H9 (cell line): ENCODE data around the gene SP3. TPM values are rescaled to one million over a fixed set of nuclear protein-coding genes. Genes with fewer than 3 reads are reported as not detected.

ENCODE experiments used
- DNase-seq: peaks from one replicate; pipeline ENCODE4 v3.0.0-alpha.2; 2017
- H2AFZ ChIP-seq: one replicate; pipeline ENCODE4 v1.6.1; 2013; ENCODE audit warnings: mild to moderate bottlenecking, low read length, control low read depth, moderate library complexity
- H2AK5ac ChIP-seq: 2 replicates; pipeline ENCODE4 v1.6.1; 2013; ENCODE audit warnings: low read length, control low read depth, mixed read lengths; ENCODE audit not compliant: insufficient read length
- H2BK120ac ChIP-seq: one replicate; pipeline ENCODE4 v1.6.1; 2013; ENCODE audit warnings: low read depth, mild to moderate bottlenecking, low read length, control low read depth, inconsistent platforms; ENCODE audit not compliant: poor library complexity, severe bottlenecking
- H2BK12ac ChIP-seq: 2 replicates; pipeline ENCODE4 v1.6.1; 2013; ENCODE audit warnings: low read length, control low read depth, mixed read lengths, low read depth; ENCODE audit not compliant: insufficient read length
- H2BK15ac ChIP-seq: 2 replicates; pipeline ENCODE4 v1.6.1; 2013; ENCODE audit warnings: low read depth, low read length, control low read depth
- H2BK20ac ChIP-seq: one replicate; pipeline ENCODE4 v1.6.1; 2013; ENCODE audit warnings: low read depth, mild to moderate bottlenecking, low read length, control low read depth, inconsistent platforms; ENCODE audit not compliant: poor library complexity, severe bottlenecking
- H2BK5ac ChIP-seq: 2 replicates; pipeline ENCODE4 v1.6.1; 2013; ENCODE audit warnings: low read length, control low read depth, mixed read lengths; ENCODE audit not compliant: insufficient read length
- H3K14ac ChIP-seq: 2 replicates; pipeline ENCODE4 v1.6.1; 2013; ENCODE audit warnings: low read length, control low read depth; ENCODE audit not compliant: insufficient read depth
- H3K18ac ChIP-seq: 2 replicates; pipeline ENCODE4 v1.6.1; 2013; ENCODE audit warnings: low read depth, mild to moderate bottlenecking, mixed read lengths, low read length, control low read depth; ENCODE audit not compliant: insufficient read length
- H3K23ac ChIP-seq: 2 replicates; pipeline ENCODE4 v1.6.1; 2013; ENCODE audit warnings: low read length, control low read depth, mixed read lengths, low read depth; ENCODE audit not compliant: insufficient read length
- H3K23me2 ChIP-seq: 2 replicates; pipeline ENCODE4 v1.6.1; 2013; ENCODE audit warnings: low read depth, mild to moderate bottlenecking, mixed read lengths, low read length, control low read depth; ENCODE audit not compliant: insufficient read length, poor library complexity, severe bottlenecking
- H3K27ac ChIP-seq: 2 replicates; pipeline ENCODE4 v1.5.1; 2013; ENCODE audit warnings: low read length, control low read depth, mixed read lengths, low read depth; ENCODE audit not compliant: insufficient read length
- H3K27me3 ChIP-seq: 2 replicates; pipeline ENCODE4 v1.6.1; 2013; ENCODE audit warnings: low read length, control low read depth, inconsistent platforms; ENCODE audit not compliant: insufficient read depth
- H3K4ac ChIP-seq: 2 replicates; pipeline ENCODE4 v1.6.1; 2013; ENCODE audit warnings: low read depth, mild to moderate bottlenecking, control low read depth, inconsistent platforms, low read length, moderate library complexity
- H3K4me1 ChIP-seq: 2 replicates; pipeline ENCODE4 v1.6.1; 2013; ENCODE audit warnings: low read length, control low read depth, inconsistent platforms; ENCODE audit not compliant: insufficient read depth
- H3K4me2 ChIP-seq: 2 replicates; pipeline ENCODE4 v1.6.1; 2013; ENCODE audit warnings: low read length, control low read depth, mixed read lengths; ENCODE audit not compliant: insufficient read length, insufficient read depth
- H3K56ac ChIP-seq: 2 replicates; pipeline ENCODE4 v1.6.1; 2013; ENCODE audit warnings: low read depth, mild to moderate bottlenecking, mixed read lengths, low read length, control low read depth; ENCODE audit not compliant: insufficient read length
- H3K79me1 ChIP-seq: 2 replicates; pipeline ENCODE4 v1.6.1; 2013; ENCODE audit warnings: low read depth, mild to moderate bottlenecking, moderate library complexity, low read length, control low read depth, inconsistent platforms; ENCODE audit not compliant: insufficient read depth, poor library complexity, severe bottlenecking
- H3K79me2 ChIP-seq: 2 replicates; pipeline ENCODE4 v1.6.1; 2013; ENCODE audit warnings: low read length, control low read depth, inconsistent platforms; ENCODE audit not compliant: insufficient read depth
- H3K9ac ChIP-seq: 2 replicates; pipeline ENCODE4 v1.6.1; 2013; ENCODE audit warnings: low read length, control low read depth, mixed read lengths; ENCODE audit not compliant: insufficient read length; ENCODE audit errors: extremely low read depth
- H3K9me3 ChIP-seq: one replicate; pipeline ENCODE4 v1.6.1; 2013; ENCODE audit warnings: low read depth, low read length, inconsistent platforms; ENCODE audit not compliant: control insufficient read depth
- H3T11ph ChIP-seq: one replicate; pipeline ENCODE4 v1.6.1; 2013; ENCODE audit warnings: mild to moderate bottlenecking, low read length, control low read depth, inconsistent platforms
- H4K20me1 ChIP-seq: one replicate; pipeline ENCODE4 v1.6.1; 2013; ENCODE audit not compliant: control insufficient read depth, insufficient read length, insufficient read depth
- H4K5ac ChIP-seq: 2 replicates; pipeline ENCODE4 v1.6.1; 2013; ENCODE audit warnings: low read depth, mild to moderate bottlenecking, mixed read lengths, low read length, control low read depth; ENCODE audit not compliant: insufficient read length
- H4K8ac ChIP-seq: replicated peaks from 2 replicates; pipeline ENCODE4 v1.6.1; 2013; ENCODE audit warnings: low read length, control low read depth, mixed read lengths, low read depth; ENCODE audit not compliant: insufficient read length
- H4K91ac ChIP-seq: 2 replicates; pipeline ENCODE4 v1.6.1; 2013; ENCODE audit warnings: low read depth, mild to moderate bottlenecking, moderate library complexity, mixed read lengths, low read length, control low read depth; ENCODE audit not compliant: insufficient read length
- H3K27ac Mint-ChIP-seq, 3 experiments: 2 replicates in 2 of 3; 3 replicates in 1 of 3; pipeline ENCODE4 v1.8.0; 2020 to 2021; ENCODE audit warnings: mixed read lengths in 3 of 3, mild to moderate bottlenecking in 1 of 3, moderate library complexity in 1 of 3
- H3K27me3 Mint-ChIP-seq: 2 replicates; pipeline ENCODE4 v1.8.0; 2021; ENCODE audit warnings: low read depth, mild to moderate bottlenecking, moderate library complexity, mixed read lengths
- H3K36me3 Mint-ChIP-seq, 3 experiments: 2 replicates in 2 of 3; 3 replicates in 1 of 3; pipeline ENCODE4 v1.8.0; 2020 to 2021; ENCODE audit warnings: low read depth in 3 of 3, mixed read lengths in 3 of 3; ENCODE audit not compliant: insufficient read depth in 1 of 3
- H3K4me1 Mint-ChIP-seq, 2 experiments: 2 replicates each; pipeline ENCODE4 v1.8.0; 2020; ENCODE audit warnings: mixed read lengths in 2 of 2
- H3K4me3 Mint-ChIP-seq, 2 experiments: 2 replicates in 1 of 2; 3 replicates in 1 of 2; pipeline ENCODE4 v1.8.0; 2020 to 2021; ENCODE audit warnings: mild to moderate bottlenecking in 2 of 2, mixed read lengths in 2 of 2, moderate library complexity in 1 of 2
- H3K9me3 Mint-ChIP-seq, 2 experiments: 2 replicates in 1 of 2; 3 replicates in 1 of 2; pipeline ENCODE4 v1.8.0; 2020; ENCODE audit warnings: mild to moderate bottlenecking in 2 of 2, mixed read lengths in 2 of 2, moderate library complexity in 1 of 2
- CTCF ChIP-seq: fragments of 200-600 bp; sonication (generic); conservative IDR thresholded peaks from 3 replicates; pipeline ENCODE4 v1.8.0; 2021; ENCODE audit warnings: antibody characterized with exemption, mild to moderate bottlenecking
- WGBS: extraction: QIAGEN DNeasy Blood & Tissue Kit; methylation state at CpG from one replicate; pipeline ENCODE4 v1.1.7; 2013; ENCODE audit warnings: missing lambda C conversion rate, low lambda C conversion rate, mixed read lengths; ENCODE audit not compliant: insufficient read length; ENCODE audit errors: extremely low coverage; 5-methylcytosine and 5-hydroxymethylcytosine counted together
- total RNA-seq: library from RNA; stranded (reverse); gene quantifications from 2 replicates; pipeline ENCODE4 v1.2.1, GENCODE V29; 2021

The SP3 gene
- total RNA-seq, 1 experiment from 2014 or later, result 86.3 TPM

GRCh38 chr2:173868406-173868805, 96.8 kb downstream of the SP3 start:
- no peak overlapping the region for H4K91ac ChIP-seq
- no peak for DNase-seq
- no CpG with 5 or more reads among the region's 3 CpGs for WGBS

More at GRCh38 chr2:173868406-173868805, 96.8 kb downstream of the SP3 start:
- no peak overlapping the region for H3K18ac ChIP-seq
- no peak overlapping the region for H3K27ac Mint-ChIP-seq
- H3K79me2 ChIP-seq, result no peaks in the 10 kb centered on the region
- H3K4ac ChIP-seq, result no peak overlapping the region
- no peak overlapping the region for H3K56ac ChIP-seq
- no peak overlapping the region for H2BK20ac ChIP-seq
- H3K23ac ChIP-seq, result no peak overlapping the region
- H3K9me3 ChIP-seq, result no peaks in the 10 kb centered on the region
- TF ChIP-seq CTCF, result no peak
- no peak overlapping the region for H2BK15ac ChIP-seq
- H3K27me3 ChIP-seq, result no peaks in the 10 kb centered on the region
- no peak overlapping the region for H3K4me2 ChIP-seq
- no peak overlapping the region for H2AK5ac ChIP-seq
- no peak overlapping the region for H2BK5ac ChIP-seq
- H3K27me3 Mint-ChIP-seq, result no peaks in the 10 kb centered on the region
- no peaks in the 10 kb centered on the region for H3K4me1 ChIP-seq
- no peak overlapping the region for H2BK12ac ChIP-seq
- H3K9me3 Mint-ChIP-seq, result no peaks in the 10 kb centered on the region
- H3K4me1 Mint-ChIP-seq, result peaks cover 14 to 21% of the 10 kb centered on the region in 2 experiments
- no peaks in the 10 kb centered on the region for H4K20me1 ChIP-seq
- H3K4me3 Mint-ChIP-seq, result no peak overlapping the region
- no peak overlapping the region for H3K27ac ChIP-seq
- H3K23me2 ChIP-seq, result no peaks in the 10 kb centered on the region
- H3K36me3 Mint-ChIP-seq, result no peaks in the 10 kb centered on the region; a peak in 1 of 7 replicates
- no peaks in the 10 kb centered on the region for H3K79me1 ChIP-seq
- H3K14ac ChIP-seq, result no peak overlapping the region
- no peak overlapping the region for H4K5ac ChIP-seq
- no peak overlapping the region for H4K8ac ChIP-seq
- H3K9ac ChIP-seq, result no peak overlapping the region
- no peak overlapping the region for H3T11ph ChIP-seq
- H2BK120ac ChIP-seq, result no peak overlapping the region
- no peak overlapping the region for H2AFZ ChIP-seq
